Measurements from ENCODE around the gene LYRM4.

Gene LYRM4

GRCh38 chr6:5100806-5101205 is 159.9 kb downstream of the LYRM4 start:
- TF ChIP-seq ZFX (IDR thresholded peaks at IDR 0.05; ENCODE audit: borderline replicate concordance) = no peak
- no peak for TF ChIP-seq CTCF (IDR thresholded peaks at IDR 0.05)
- H3K27ac ChIP-seq = no peak overlapping the region

- TF ChIP-seq CTCF (IDR thresholded peaks at IDR 0.05) (no peak), ZFX (IDR thresholded peaks at IDR 0.05; ENCODE audit: borderline replicate concordance) (no peak)
Observed at GRCh38 chr6:5099537-5099936, 161.2 kb downstream of the LYRM4 start.

GRCh38 chr6:5098501-5099270 is 162.1 kb downstream of the LYRM4 start:
- no peak overlapping the region for H3K27ac ChIP-seq
- no peak for TF ChIP-seq CTCF (IDR thresholded peaks at IDR 0.05)
- TF ChIP-seq ZFX (IDR thresholded peaks at IDR 0.05; ENCODE audit: borderline replicate concordance) = no peak

More at GRCh38 chr6:5099537-5099936, 161.2 kb downstream of the LYRM4 start:
- H3K27ac ChIP-seq = no peak overlapping the region

- TF ChIP-seq CTCF (IDR thresholded peaks at IDR 0.05) (no peak), ZFX (IDR thresholded peaks at IDR 0.05; ENCODE audit: borderline replicate concordance) (no peak)
- H3K27ac ChIP-seq = no peak overlapping the region
Observed at GRCh38 chr6:5096482-5096881, 164.3 kb downstream of the LYRM4 start.

- TF ChIP-seq CTCF (IDR thresholded peaks at IDR 0.05) (no peak), ZFX (IDR thresholded peaks at IDR 0.05; ENCODE audit: borderline replicate concordance) (no peak)
- H3K27ac ChIP-seq = no peak overlapping the region
Observed at GRCh38 chr6:5095236-5095635, 165.5 kb downstream of the LYRM4 start.

- TF ChIP-seq CTCF (IDR thresholded peaks at IDR 0.05) = no peak
- no peak for TF ChIP-seq ZFX (IDR thresholded peaks at IDR 0.05; ENCODE audit: borderline replicate concordance)
- H3K27ac ChIP-seq = no peak overlapping the region
Observed at GRCh38 chr6:5094327-5094726, 166.4 kb downstream of the LYRM4 start.

GRCh38 chr6:5093231-5094015 is 167.3 kb downstream of the LYRM4 start:
- H3K27ac ChIP-seq = no peak overlapping the region
- TF ChIP-seq ZFX (IDR thresholded peaks at IDR 0.05; ENCODE audit: borderline replicate concordance) (no peak), CTCF (IDR thresholded peaks at IDR 0.05) (no peak)
